HG02852 (cell line): ENCODE data around the gene CRIP1.

Source experiments
- ATAC-seq: cut with Tn5 transposase; IDR thresholded peaks from one replicate; pipeline ENCODE4 v1.9.1; 2021; ENCODE audit warnings: mild to moderate bottlenecking, moderate library complexity; ENCODE audit not compliant: unreplicated experiment

The CRIP1 gene

DNA sequence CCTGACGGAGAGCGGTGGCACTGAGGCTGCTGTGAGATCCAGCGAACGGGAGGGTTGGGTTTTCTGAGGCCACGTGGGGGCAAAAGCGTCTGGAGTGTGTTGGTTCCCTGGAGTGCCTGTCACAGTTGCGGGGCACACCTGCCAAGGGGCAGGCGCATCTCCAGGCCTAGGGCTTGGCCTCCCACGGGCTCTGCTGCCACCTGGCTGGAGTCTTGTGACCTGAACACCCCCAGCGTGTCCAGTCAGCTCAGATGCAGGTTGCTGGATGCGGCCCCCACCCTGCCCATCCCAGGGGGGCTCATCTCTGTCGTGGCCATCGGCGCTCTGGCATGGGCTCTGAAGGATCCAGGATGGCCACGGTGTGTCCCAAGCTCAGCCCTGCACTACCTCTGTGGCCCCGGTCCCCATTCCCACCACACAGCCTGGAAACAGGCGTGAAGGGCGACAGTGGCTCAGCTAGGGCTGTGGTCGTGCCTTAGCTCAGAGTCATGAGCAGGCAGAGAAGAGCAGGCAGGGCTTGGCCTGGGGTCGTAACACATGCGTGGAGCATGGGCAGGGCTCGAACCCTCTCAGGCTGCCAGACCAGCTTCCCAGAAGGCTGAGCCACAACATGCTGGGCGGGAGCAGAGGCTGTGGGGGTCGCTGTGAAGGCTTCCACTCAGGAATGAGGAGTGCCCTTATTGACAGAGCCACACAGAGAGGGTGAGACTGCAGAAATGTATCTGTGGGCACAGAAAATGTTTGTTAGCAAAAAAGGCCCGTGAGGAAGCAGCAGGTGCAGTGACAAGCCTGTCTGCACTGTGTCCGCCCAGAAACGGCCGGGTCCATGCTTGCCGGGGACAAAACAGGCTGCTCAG lies 35.6 kb upstream of the CRIP1 start:
- ATAC-seq = no peak

DNA sequence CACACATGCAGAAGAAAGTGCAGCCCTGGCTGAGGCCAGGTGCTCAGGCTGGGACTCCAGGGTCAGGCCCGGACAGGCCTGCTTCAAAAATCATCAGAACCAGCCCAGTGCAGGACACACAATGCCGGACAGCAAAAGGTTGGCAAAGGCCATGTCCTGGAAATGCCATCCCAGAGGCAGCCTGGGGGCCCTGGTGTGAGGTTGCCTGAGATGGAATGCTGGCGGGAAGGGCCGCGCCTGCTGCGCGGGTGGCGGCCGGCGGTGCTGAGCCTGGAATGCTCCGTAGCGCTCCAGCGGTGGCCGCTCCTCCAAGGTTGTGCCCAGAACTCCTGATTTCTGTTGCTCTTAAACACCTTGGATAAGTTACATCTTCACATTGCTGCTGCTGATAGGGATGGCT lies 33.7 kb upstream of the CRIP1 start:
- no peak for ATAC-seq

DNA sequence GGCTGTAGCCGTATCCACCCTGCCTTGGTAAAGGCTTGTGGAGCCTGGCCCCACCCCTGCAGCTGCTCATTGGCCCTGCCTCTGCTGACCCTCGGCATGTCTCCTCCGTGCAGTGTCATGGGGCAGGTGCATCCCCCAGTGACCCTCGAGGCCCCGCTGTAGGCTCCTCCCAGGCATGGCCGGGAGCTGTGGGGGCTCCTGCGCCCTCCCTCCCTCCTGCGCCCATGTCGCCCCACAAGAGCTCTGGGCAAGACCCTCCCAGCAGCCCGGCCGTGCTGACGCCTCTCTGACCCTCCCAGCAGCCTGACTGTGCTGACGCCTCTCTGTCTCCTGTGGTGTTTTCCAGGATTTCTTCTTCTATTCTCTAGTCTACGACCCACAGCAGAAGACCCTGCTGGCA lies 32.8 kb upstream of the CRIP1 start:
- no peak for ATAC-seq

DNA sequence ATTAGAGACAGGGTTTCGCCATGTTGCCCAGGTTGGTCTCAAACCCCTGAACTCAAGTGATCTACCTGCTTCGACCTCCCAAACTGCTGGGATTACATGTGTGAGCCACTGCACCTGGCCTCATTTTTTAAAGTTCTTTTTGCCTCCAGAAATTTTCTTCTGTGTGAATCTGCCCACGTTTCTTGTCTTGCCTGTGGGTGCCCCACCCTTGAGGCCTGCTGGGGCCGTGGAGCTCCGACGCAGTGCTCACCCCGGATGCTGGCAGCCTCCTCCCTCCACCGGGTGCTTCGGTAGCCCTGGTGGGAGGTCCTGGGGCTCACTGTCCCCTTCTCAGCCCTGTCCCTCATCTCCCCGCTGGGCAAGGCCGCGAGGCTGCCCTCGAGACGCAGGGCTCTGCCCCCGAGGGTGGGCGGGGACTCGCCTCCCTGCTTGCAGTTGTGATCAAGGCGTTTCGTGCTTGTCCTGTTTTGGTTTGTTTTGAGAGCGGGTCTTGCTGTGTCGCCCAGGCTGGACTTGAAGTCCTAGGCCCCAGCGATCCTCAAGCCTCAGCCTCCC lies 31.5 kb upstream of the CRIP1 start:
- ATAC-seq = no peak

DNA sequence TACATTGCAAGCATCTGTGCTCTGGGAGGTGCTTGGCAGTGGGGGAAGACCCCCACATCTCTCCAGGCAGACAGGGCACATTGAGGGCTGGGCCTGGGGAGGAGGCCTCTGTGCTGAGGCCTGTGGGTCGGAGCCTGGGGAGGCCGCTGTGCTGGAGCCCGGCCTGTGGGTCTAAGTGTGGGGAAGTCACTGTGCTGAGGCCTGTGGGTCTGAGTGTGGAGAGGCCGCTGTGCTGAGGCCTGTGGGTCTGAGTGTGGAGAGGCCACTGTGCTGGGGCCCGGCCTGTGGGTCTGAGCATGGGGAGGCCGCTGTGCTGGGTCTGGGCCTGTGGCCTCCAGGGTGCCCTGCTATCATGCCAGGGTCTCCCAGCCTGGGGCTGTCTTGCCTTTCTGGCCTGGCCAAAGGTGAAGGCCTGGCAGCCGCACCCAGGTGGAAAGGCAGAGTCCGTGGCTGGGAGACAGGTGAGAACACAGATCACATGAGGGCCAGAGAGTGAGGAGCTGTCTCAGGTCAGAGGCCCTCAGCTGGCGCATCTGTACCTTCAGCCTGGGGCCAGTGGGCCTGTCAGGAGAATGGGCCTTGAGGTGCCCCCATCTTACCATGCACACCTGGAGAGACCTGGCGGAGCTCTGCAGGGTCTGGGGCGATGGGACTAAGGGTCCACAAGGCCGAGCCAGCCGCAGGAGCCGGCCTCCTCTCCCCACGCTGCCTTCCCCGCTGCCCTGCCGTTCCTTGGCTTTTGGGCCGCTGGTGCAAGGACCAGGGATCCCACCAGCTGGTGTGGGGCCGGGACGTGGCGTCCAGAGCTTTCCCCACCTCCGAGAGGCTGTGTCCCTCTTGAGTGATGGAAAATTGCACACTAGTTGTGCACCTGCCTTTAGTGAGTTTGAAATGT lies 30.7 kb upstream of the CRIP1 start:
- no peak for ATAC-seq

DNA sequence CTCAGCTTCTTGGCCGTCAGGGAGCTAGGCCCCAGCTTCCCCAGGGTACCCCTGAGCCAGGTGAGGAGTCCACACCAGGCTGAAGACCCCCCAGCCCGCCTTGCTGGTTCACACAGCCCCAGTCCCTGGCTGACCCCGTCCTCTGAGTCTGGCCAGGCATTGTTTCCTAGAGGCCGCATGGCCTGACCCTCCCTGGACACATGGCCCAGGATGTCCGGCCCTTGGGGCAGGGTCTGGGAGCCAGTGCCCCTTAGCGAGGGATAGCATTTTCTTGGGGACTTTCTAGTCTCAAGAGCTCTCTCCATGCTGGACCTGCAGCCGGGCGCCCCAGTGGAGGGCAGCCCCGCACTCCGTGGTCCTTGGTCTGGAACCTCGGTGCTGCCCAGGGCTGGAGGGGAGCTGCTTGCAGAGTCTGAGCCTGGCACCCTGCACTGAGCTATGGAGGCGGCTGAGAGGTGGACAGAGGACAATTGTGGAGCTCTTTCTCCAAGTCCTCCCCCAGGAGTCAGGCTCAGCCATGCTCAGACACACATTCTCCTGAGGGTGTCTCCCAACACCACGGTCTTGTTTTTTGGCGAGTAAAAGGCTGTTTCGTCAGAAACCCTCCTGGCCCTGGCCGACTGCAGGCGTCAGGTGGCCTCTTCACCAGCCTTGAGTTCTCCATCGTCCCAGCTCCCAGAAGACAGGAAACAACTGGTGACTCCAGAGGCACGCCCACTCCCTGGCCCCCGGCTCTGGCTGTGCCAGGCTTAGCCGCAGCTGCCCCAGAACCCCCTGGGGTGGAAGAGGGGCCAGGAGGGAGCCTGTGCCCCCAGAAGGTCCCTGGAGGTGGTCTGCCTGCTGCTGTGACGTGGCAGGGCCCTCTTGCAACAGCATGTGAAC lies 29.7 kb upstream of the CRIP1 start:
- ATAC-seq = no peak

DNA sequence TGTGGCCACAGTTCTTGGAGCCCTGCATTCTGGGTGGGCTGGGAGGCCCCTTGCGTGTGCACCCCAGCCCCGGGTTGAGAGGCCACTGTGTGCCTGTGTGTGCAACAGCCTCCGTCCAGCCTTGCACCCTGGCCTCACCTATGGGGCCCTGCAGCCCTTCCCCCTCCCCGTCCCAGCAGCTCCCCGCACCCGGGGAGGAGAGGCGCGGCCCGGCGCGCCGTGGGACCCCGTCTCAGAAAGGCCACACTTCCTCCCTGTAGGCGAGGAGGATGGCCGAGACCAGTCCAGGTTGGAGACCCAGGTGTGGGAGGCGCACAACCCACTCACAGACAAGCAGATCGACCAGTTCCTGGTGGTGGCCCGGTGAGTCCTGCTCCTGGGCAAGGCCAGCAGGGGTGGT lies 28.7 kb upstream of the CRIP1 start:
- no peak for ATAC-seq

DNA sequence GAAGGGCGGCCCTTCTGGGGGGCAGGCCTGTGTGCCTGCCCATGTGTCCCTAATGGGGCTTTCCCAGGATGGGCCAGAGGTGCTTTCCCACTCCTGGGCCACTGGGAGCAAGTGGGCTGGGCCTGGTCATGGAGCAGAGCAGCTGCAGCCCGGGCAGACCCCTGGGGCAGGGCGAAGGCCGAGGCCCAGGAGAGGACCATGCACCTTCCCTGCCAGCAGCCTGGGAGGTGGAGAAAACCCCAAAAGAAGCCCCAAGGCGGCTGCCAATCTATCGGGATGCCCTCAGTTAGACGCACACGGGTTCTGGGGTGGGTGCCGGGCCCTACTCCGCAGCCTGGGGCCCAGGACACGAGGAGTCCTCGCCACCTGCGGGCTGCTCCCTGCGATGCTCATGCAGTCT lies 28.1 kb upstream of the CRIP1 start:
- no peak for ATAC-seq

DNA sequence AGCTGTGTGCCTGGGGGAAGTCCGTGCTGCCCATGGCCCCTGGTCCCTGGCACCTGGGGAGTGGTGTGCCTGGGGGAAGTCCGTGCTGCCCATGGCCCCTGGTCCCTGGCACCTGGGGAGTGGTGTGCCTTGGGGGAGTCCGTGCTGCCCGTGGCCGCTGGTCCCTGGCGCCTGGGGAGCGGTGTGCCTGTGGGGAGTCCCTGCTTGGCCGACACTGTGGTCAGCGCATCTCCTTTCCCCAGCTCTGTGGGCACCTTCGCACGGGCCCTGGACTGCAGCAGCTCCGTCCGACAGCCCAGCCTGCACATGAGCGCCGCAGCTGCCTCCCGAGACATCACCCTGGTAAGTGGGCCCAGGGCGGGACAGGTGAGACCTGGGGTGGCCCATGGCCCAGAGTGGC lies 26.6 kb upstream of the CRIP1 start:
- no peak for ATAC-seq

DNA sequence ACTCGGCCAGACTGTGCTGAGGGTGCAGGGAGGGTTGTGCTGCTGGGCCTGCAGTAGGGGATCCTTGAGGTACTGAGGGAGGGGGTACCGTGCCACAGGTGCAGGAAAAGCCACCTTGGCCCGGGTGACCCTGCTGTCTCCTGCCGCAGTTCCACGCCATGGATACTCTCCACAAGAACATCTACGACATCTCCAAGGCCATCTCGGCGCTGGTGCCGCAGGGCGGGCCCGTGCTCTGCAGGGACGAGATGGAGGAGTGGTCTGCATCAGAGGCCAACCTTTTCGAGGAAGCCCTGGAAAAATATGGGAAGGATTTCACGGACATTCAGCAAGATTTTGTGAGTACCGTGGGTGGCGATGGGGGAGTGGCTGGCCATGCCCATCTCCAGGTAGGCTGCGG lies 26.1 kb upstream of the CRIP1 start:
- ATAC-seq = no peak

DNA sequence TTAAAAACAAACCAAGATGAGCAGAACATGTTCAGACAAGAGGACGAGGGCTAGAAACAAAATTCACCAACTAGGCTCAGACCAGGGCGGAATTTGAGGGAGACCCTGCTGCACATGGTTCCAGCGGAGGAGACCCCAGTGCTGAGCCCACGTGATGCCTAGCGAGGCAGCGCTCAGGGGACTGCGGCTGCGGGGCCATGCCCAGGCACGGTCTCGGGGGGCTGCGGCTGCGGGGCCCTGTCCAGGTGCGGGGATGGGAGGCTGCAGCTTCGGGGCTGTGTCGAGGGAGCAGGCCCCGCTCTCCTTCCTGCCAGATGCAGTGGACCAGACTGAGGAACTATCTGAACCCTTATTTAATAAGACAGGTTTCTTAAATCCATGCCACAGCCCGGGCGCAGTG lies 24.8 kb upstream of the CRIP1 start:
- no peak for ATAC-seq

DNA sequence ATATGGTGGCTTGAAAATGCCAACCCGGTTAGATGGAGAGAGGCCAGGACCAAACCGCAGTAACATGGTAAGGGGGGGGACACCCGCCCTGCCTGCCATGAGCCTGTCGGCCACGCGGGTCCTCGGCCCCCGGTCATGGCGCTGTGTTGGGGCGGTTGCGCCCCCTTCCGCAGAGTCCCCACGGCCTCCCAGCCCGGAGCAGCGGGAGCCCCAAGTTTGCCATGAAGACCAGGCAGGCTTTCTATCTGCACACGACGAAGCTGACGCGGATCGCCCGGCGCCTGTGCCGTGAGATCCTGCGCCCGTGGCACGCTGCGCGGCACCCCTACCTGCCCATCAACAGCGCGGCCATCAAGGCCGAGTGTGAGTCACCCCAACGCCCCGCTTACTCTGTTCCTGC lies 22.2 kb upstream of the CRIP1 start:
- no peak for ATAC-seq

DNA sequence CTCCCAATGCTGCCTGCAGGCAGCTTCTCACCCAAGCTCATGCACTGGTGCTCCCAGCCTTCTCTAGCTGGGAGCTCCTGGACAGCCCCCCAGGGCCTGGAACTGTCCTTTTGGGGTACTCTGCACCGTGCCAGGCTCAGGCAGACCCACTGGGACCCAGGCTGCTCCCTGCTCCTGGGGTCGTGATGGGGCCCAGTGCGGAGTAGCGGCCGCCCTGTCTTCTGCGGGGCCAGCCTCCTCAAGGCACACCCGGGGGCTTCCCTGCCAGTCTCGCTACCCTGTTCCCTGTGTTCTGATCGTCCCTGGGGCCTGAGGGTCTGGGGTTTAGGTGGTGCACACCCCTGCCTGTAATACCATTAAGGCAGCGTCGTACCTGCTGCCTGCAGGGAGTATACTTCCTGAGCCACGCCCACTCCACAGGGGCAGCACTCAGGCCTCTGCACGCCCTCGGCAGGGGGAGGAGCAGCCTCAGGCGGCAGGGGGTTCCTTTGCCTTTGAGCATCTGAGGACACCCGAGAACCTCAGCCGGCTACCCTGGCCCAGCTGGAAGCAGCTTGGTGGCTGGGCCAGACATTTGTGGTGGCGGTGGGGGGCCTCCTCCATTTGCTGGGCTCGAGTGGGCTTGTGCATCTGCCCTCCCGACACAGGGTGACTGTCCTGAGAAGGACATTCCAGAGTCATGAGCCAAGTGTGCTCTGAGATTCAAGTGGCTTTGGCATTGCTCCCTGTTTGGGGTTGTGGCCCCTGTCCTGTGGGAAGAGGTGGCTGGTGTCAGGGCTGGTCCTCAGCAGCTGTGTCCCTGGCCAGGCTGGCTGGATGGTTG lies 21.3 kb upstream of the CRIP1 start:
- no peak for ATAC-seq

DNA sequence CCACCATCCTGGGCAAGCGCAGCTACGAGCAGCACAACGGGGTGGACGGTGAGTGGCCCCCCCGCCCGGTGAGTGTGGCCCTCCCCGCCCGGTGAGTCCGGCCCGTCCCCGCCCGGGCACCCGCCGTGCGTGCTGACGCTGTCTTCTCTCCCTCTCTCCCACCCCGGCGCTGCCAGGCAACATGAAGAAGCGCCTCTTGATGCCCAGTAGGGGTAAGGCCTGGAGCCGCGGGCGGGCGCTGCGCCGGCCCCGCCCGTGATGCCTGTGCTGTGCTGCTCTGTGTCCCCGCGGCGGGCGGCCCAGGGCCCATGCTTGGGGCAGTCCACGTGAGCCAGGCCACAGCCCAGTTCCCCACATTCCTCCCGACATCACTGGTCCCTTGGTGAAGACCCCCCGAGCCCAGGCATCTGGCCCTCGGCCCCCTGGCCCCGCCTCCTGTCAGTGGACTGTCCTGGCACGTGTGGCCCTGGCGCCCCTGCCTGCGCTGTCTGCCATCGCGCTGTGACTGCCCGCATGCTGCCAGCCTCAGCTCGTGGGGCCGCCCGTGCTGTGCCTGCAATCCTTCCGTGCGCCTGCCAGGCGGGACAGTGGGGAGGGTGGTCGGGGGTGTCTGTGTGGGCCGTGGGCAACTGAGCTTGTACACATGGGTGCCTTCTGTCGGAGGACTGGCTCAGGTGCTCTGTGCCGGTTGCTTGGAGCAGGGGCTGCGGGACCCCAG lies 20.0 kb upstream of the CRIP1 start:
- ATAC-seq = no peak

DNA sequence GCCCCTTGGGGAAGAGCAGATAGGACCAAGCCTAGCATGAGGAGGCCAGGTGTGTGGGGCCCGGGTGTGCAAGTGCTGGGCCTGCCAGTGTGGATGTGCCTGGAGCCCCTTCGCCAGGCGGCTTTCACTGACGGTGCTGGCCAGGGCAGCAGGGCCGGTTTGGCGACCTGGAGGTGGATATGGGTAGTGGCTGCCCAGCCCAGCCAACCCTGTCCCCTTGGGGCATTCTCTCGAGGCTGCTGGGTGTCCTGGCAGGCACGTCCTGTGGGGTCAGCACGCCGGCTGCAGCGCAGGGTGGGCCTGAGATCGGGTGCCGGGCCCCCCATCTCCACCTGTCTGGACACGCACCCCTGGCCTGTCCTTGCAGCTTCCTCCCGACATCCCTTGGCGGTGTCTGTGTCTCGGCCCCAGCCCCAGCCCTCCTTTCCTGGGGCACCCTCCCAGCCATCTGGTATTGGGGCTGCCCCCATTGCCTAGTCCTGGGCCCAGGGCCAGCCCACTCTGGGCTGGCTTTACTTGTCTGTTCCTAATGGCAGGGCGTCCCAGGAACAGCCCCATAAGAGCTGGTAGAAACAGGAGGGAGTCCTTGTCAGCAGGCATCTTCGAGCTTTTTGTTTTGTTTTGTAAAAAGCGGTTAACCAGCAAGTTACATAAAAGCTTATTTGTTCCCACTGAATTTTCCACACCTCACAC lies 19.3 kb upstream of the CRIP1 start:
- no peak for ATAC-seq

DNA sequence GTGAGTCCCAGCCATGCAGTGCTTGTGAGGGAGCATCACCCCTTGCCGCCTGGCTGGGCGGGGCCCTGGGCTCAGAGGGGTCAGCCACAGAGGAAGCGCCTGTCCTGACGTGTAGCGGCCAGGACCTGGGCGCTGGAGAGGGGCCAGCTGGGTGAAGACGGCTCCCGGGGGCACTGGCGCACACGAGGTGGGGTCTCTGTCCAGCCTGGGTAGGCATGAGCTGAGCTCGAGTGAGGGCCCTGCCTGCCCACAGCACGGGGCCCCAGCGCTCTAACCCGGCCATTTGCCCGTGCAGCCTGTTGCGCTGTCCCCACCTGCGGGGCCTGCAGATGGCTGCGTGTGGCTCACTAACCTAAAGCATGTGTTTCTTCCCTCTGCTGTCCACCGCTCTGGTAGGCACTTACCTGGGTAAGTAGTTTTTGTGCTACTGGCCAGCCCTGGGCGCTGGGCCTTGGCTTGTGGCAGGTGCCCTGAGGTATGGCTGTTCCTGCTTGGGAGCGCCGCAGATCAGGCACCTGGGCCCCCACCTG lies 18.7 kb upstream of the CRIP1 start:
- no peak for ATAC-seq

DNA sequence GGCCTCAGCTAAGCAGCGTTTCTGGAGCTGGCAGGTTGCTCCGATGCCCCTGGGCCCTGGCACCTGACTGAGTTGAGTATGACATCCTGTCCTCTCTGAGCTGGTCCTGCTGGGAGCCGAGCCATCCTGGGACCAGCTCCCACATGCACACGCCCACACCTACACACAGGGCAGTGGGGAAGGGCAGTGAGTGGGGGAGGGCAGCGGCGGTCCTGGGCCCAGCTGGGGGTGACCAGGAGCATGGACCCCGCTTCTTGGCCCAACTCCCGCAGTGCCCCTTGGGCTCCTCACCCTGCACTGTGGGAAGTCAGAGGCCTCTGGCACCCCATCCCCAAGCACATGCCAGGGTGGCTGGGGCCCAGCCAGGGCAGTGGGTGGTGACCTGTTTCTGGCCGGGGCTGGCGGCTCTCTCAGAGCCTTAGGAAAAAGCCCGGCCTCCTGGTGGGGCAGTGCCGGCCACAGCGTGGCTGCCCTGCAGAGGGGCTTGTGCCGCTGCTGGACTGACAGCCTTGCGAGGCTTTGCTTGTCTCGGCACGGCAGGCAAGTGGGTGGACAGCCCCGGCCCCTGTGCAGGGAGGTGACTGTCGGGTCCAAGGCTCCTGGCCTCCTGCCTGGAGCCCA lies 18.0 kb upstream of the CRIP1 start:
- ATAC-seq = no peak
